Caco-2 (cell line): ENCODE measurements around the gene ZNF469. TPM values are rescaled to one million over a fixed set of nuclear protein-coding genes. Genes with fewer than 3 reads are reported as not detected.

Source experiments
- BruUV-seq: library from RNA; stranded (reverse); fragments of 400-500 nt; replicated peaks from 2 replicates; lab custom pipeline; 2021; lab: Mats Ljungman, UMichigan
- CTCF ChIA-PET: fragments of 300-600 bp; sonication (Branson Sonifier 250); formaldehyde crosslinking; loops from one replicate; lab custom pipeline; 2022; ENCODE audit warnings: antibody characterized with exemption; lab: Charles Lee
- POLR2A ChIA-PET: fragments of 300-600 bp; sonication (Branson Sonifier 250); formaldehyde crosslinking; loops from one replicate; lab custom pipeline; 2022; ENCODE audit warnings: antibody characterized with exemption; lab: Charles Lee
- DNase-seq, 2 experiments: peaks; one replicate each; pipeline versions ENCODE4 v3.0.0 to v3.0.0-alpha.2; 2020 to 2022
- H3K27me3 ChIP-seq: replicated peaks from 2 replicates; pipeline ENCODE4 v1.6.0; 2011; ENCODE audit warnings: low read length; ENCODE audit not compliant: control insufficient read depth, insufficient read depth
- H3K36me3 ChIP-seq: 2 replicates; pipeline ENCODE4 v1.5.1; 2011; ENCODE audit warnings: low read length; ENCODE audit not compliant: control insufficient read depth, insufficient read depth
- H3K4me1 ChIP-seq: fragments of 250-450 bp; sonication (Bioruptor Pico); 2 replicates; pipeline ENCODE4 v1.5.1; 2020; ENCODE audit warnings: mild to moderate bottlenecking
- H3K4me3 ChIP-seq: 2 replicates; pipeline ENCODE4 v1.5.1; 2011; ENCODE audit warnings: low read depth, mild to moderate bottlenecking, control low read depth, low read length
- H3K9me3 ChIP-seq: fragments of 250-450 bp; sonication (Bioruptor Pico); 2 replicates; pipeline ENCODE4 v1.5.1; 2020; ENCODE audit warnings: mild to moderate bottlenecking, moderate library complexity
- H3K27ac Mint-ChIP-seq: one replicate; pipeline ENCODE4 v1.8.0; 2022; ENCODE audit warnings: mixed read lengths; ENCODE audit not compliant: unreplicated experiment
- H3K27me3 Mint-ChIP-seq: one replicate; pipeline ENCODE4 v1.8.0; 2022; ENCODE audit warnings: mixed read lengths; ENCODE audit not compliant: insufficient read depth, unreplicated experiment
- H3K36me3 Mint-ChIP-seq: one replicate; pipeline ENCODE4 v1.8.0; 2022; ENCODE audit warnings: mild to moderate bottlenecking, mixed read lengths; ENCODE audit not compliant: insufficient read depth, unreplicated experiment
- H3K4me1 Mint-ChIP-seq: one replicate; pipeline ENCODE4 v1.8.0; 2022; ENCODE audit warnings: low read depth, mixed read lengths; ENCODE audit not compliant: unreplicated experiment
- H3K4me3 Mint-ChIP-seq: one replicate; pipeline ENCODE4 v1.8.0; 2022; ENCODE audit warnings: mild to moderate bottlenecking, moderate library complexity, mixed read lengths; ENCODE audit not compliant: unreplicated experiment
- H3K9me3 Mint-ChIP-seq: one replicate; pipeline ENCODE4 v1.8.0; 2022; ENCODE audit warnings: mixed read lengths; ENCODE audit not compliant: unreplicated experiment
- CTCF ChIP-seq, 2 experiments: fragments of 200-600 bp in 1 of 2; IDR thresholded peaks; 1 replicate in 1 of 2; 2 replicates in 1 of 2; pipeline versions ENCODE4 v1.5.1 to v1.8.0; 2011 to 2022; ENCODE audit warnings: antibody characterized with exemption in 1 of 2, control low read depth in 1 of 2, inconsistent platforms in 1 of 2, low read depth in 1 of 2, low read length in 1 of 2, mild to moderate bottlenecking in 1 of 2, moderate library complexity in 1 of 2; ENCODE audit not compliant: insufficient read depth in 1 of 2, severe bottlenecking in 1 of 2, unreplicated experiment in 1 of 2
- intact Hi-C: fragments of 100-400 bp; cut with micrococcal nuclease; formaldehyde crosslinking; loops from one replicate; pipeline ENCODE4 v1.10.0; 2022; ENCODE audit not compliant: unreplicated experiment
- total RNA-seq: library from RNA; stranded (reverse); gene quantifications from 2 replicates; pipeline ENCODE4 v1.2.3, GENCODE V29; 2022

ZNF469 gene
- total RNA-seq, 1 experiment from 2014 or later: 0.07 TPM

GRCh38 chr16:88400186-88400585 is 17.4 kb downstream of the ZNF469 start:
- Histone ChIP-seq H3K9me3 (peaks cover 3% of the 10 kb centered on the region; the same call in 1 of the 2 replicates), H3K4me3 (no peak overlapping the region), H3K27me3 (no peaks in the 10 kb centered on the region), H3K36me3 (no peaks in the 10 kb centered on the region), H3K4me1 (no peaks in the 10 kb centered on the region)
- no peak overlapping the region for H3K27ac Mint-ChIP-seq
- peaks cover 19% of the 10 kb centered on the region for H3K9me3 Mint-ChIP-seq
- ChIA-PET POLR2A (no interaction called here), CTCF (no interaction called here)
- TF ChIP-seq CTCF (IDR thresholded peaks at IDR 0.05; ENCODE audit: insufficient read depth in 1 of 2, low read depth in 1 of 2, low read length in 1 of 2, severe bottlenecking in 1 of 2, unreplicated experiment in 1 of 2): no peak
- H3K4me1 Mint-ChIP-seq: no peaks in the 10 kb centered on the region
- H3K27me3 Mint-ChIP-seq: peaks cover 9% of the 10 kb centered on the region
- H3K4me3 Mint-ChIP-seq: no peak overlapping the region
- intact Hi-C loops: no loop called here
- no TSS peak for BruUV-seq
- no peak for DNase-seq
- H3K36me3 Mint-ChIP-seq: no peaks in the 10 kb centered on the region

GRCh38 chr16:88401604-88402246 is 19.0 kb downstream of the ZNF469 start:
- no peaks in the 10 kb centered on the region for H3K4me1 Mint-ChIP-seq
- no peak overlapping the region for H3K27ac Mint-ChIP-seq
- TF ChIP-seq CTCF (IDR thresholded peaks at IDR 0.05; ENCODE audit: insufficient read depth in 1 of 2, low read depth in 1 of 2, low read length in 1 of 2, severe bottlenecking in 1 of 2, unreplicated experiment in 1 of 2): no peak
- ChIA-PET CTCF (no interaction called here), POLR2A (no interaction called here)
- H3K4me3 Mint-ChIP-seq: no peak overlapping the region
- peaks cover 3% of the 10 kb centered on the region for H3K27me3 Mint-ChIP-seq
- Histone ChIP-seq H3K36me3 (no peaks in the 10 kb centered on the region), H3K4me3 (no peak overlapping the region), H3K27me3 (no peaks in the 10 kb centered on the region), H3K4me1 (no peaks in the 10 kb centered on the region), H3K9me3 (peaks cover 3% of the 10 kb centered on the region; the same call in 1 of the 2 replicates)
- intact Hi-C loops: no loop called here
- no peaks in the 10 kb centered on the region for H3K36me3 Mint-ChIP-seq
- H3K9me3 Mint-ChIP-seq: peaks cover 19% of the 10 kb centered on the region
- no TSS peak for BruUV-seq
- no peak for DNase-seq

GRCh38 chr16:88402551-88403240 is 19.9 kb downstream of the ZNF469 start:
- Histone ChIP-seq H3K4me1 (no peaks in the 10 kb centered on the region), H3K36me3 (no peaks in the 10 kb centered on the region), H3K9me3 (peaks cover 3% of the 10 kb centered on the region; the same call in 1 of the 2 replicates), H3K4me3 (no peak overlapping the region), H3K27me3 (no peaks in the 10 kb centered on the region)
- H3K27ac Mint-ChIP-seq: no peak overlapping the region
- ChIA-PET CTCF (interaction anchor here (1.0 kb wide), 1 partner anchor 25 kb away, joined by 4 read pairs; no protein-coding TSS in a partner anchor), POLR2A (no interaction called here)
- BruUV-seq: no TSS peak
- no peak for TF ChIP-seq CTCF (IDR thresholded peaks at IDR 0.05; ENCODE audit: insufficient read depth in 1 of 2, low read depth in 1 of 2, low read length in 1 of 2, severe bottlenecking in 1 of 2, unreplicated experiment in 1 of 2)
- H3K27me3 Mint-ChIP-seq: no peaks in the 10 kb centered on the region
- H3K36me3 Mint-ChIP-seq: no peaks in the 10 kb centered on the region
- H3K9me3 Mint-ChIP-seq: peaks cover 11% of the 10 kb centered on the region
- intact Hi-C loops: no loop called here
- H3K4me3 Mint-ChIP-seq: no peak overlapping the region
- no peaks in the 10 kb centered on the region for H3K4me1 Mint-ChIP-seq
- no peak for DNase-seq
